PC-3 (cell line): ENCODE data around the gene KCNQ1. TPM values are rescaled to one million over a fixed set of nuclear protein-coding genes. Genes with fewer than 3 reads are reported as not detected.

Experiments used
- ATAC-seq: fragments of 200-7000 bp; cut with Tn5 transposase; 2 replicates; pipeline ENCODE4 v1.9.1; 2020; ENCODE audit warnings: mild to moderate bottlenecking, moderate library complexity
- BruUV-seq: library from RNA; stranded (reverse); fragments of 400-500 nt; replicated peaks from 2 replicates; lab custom pipeline; 2021; lab: Mats Ljungman, UMichigan
- CTCF ChIA-PET: fragments of 300-600 bp; sonication (Branson Sonifier 250); formaldehyde crosslinking; loops from one replicate; lab custom pipeline; 2022; ENCODE audit warnings: antibody characterized with exemption; lab: Charles Lee
- POLR2A ChIA-PET: fragments of 300-600 bp; sonication (Branson Sonifier 250); formaldehyde crosslinking; loops from one replicate; lab custom pipeline; 2022; ENCODE audit warnings: antibody characterized with exemption; ENCODE audit not compliant: unreplicated experiment; lab: Charles Lee
- DNase-seq: peaks from one replicate; pipeline ENCODE4 v3.0.0-alpha.2; 2015
- H2AFZ ChIP-seq: fragments of 300-600 bp; sonication (generic); 2 replicates; pipeline ENCODE4 v1.6.0; 2016; ENCODE audit warnings: antibody characterized with exemption, low read length
- H3F3A ChIP-seq: fragments of 300-600 bp; sonication (generic); one replicate; pipeline ENCODE4 v1.6.0; 2017; ENCODE audit warnings: antibody characterized with exemption, low read length, control low read depth, mild to moderate bottlenecking; ENCODE audit not compliant: unreplicated experiment
- H3K27ac ChIP-seq: fragments of 300-600 bp; sonication (generic); 2 replicates; pipeline ENCODE4 v1.5.1; 2016; ENCODE audit warnings: mild to moderate bottlenecking, low read length
- H3K27me3 ChIP-seq: fragments of 300-600 bp; sonication (generic); 2 replicates; pipeline ENCODE4 v1.6.1; 2016; ENCODE audit warnings: low read length, mixed read lengths
- H3K36me3 ChIP-seq: fragments of 300-600 bp; sonication (generic); 2 replicates; pipeline ENCODE4 v1.6.1; 2016; ENCODE audit warnings: low read depth, mixed run types, low read length, mixed read lengths
- H3K4me1 ChIP-seq: fragments of 300-600 bp; sonication (generic); 2 replicates; pipeline ENCODE4 v1.5.1; 2016; ENCODE audit warnings: low read length; ENCODE audit not compliant: insufficient read depth
- H3K4me2 ChIP-seq: fragments of 300-600 bp; sonication (generic); 2 replicates; pipeline ENCODE4 v1.6.0; 2016; ENCODE audit warnings: low read length
- H3K4me3 ChIP-seq: fragments of 300-600 bp; sonication (generic); 2 replicates; pipeline ENCODE4 v1.5.1; 2016; ENCODE audit warnings: mild to moderate bottlenecking, low read length, mixed read lengths
- H3K79me2 ChIP-seq: fragments of 300-600 bp; sonication (generic); 2 replicates; pipeline ENCODE4 v1.6.1; 2017; ENCODE audit warnings: low read length, mixed read lengths
- H3K9ac ChIP-seq: fragments of 300-600 bp; sonication (generic); 2 replicates; pipeline ENCODE4 v1.6.0; 2016; ENCODE audit warnings: mild to moderate bottlenecking, low read length
- H3K9me2 ChIP-seq: fragments of 300-600 bp; sonication (generic); replicated peaks from 2 replicates; pipeline ENCODE4 v1.6.1; 2016; ENCODE audit warnings: mixed run types, low read length, mixed read lengths
- H3K9me3 ChIP-seq: fragments of 300-600 bp; sonication (generic); 2 replicates; pipeline ENCODE4 v1.6.1; 2016; ENCODE audit warnings: low read length, mixed read lengths
- H4K20me1 ChIP-seq: fragments of 300-600 bp; sonication (generic); 2 replicates; pipeline ENCODE4 v1.6.1; 2016; ENCODE audit warnings: low read length, mixed read lengths
- CTCF ChIP-seq: fragments of 300-600 bp; sonication (generic); conservative IDR thresholded peaks from 2 replicates; pipeline ENCODE4 v1.5.1; 2017; ENCODE audit warnings: antibody characterized with exemption, low read depth, mild to moderate bottlenecking, low read length
- EZH2 ChIP-seq: fragments of 300-600 bp; sonication (generic); IDR thresholded peaks from one replicate; pipeline ENCODE4 v1.6.1; 2017; ENCODE audit warnings: antibody characterized with exemption, mild to moderate bottlenecking, low read length; ENCODE audit not compliant: unreplicated experiment
- EZH2phosphoT487 ChIP-seq: fragments of 300-600 bp; sonication (generic); IDR thresholded peaks from 2 replicates; pipeline ENCODE4 v1.6.1; 2018; ENCODE audit warnings: mild to moderate bottlenecking, antibody characterized with exemption, low read length, borderline replicate concordance
- intact Hi-C: fragments of 100-400 bp; cut with micrococcal nuclease; formaldehyde crosslinking; loops from 2 replicates; pipeline ENCODE4 v1.9.0; 2023
- total RNA-seq: library from RNA; depleted of rRNA; stranded (reverse); fragments of >200 nt; gene quantifications from 2 replicates; pipeline ENCODE4 v1.2.3, GENCODE V29; 2014

KCNQ1 gene
- total RNA-seq, 1 experiment from 2014 or later, result 0.40 TPM

GRCh38 chr11:2447253-2447950 lies 2.6 kb downstream of the KCNQ1 start:
- H3K4me2 ChIP-seq, result no peak overlapping the region
- no peaks in the 10 kb centered on the region for H3K9me3 ChIP-seq
- no TSS peak for BruUV-seq
- H4K20me1 ChIP-seq, result no peaks in the 10 kb centered on the region
- H3K79me2 ChIP-seq, result no peaks in the 10 kb centered on the region
- intact Hi-C loops, result no loop called here
- H3K4me3 ChIP-seq, result no peak overlapping the region
- H3K9ac ChIP-seq, result no peak overlapping the region
- ATAC-seq, result no peak
- no peaks in the 10 kb centered on the region for H3F3A ChIP-seq
- no peak overlapping the region for H2AFZ ChIP-seq
- CTCF ChIA-PET, result no interaction called here
- no peak for DNase-seq
- no peaks in the 10 kb centered on the region for H3K9me2 ChIP-seq
- no peak overlapping the region for H3K27ac ChIP-seq
- H3K36me3 ChIP-seq, result no peaks in the 10 kb centered on the region
- peaks cover 7% of the 10 kb centered on the region; the same call in 1 of the 2 replicates for H3K27me3 ChIP-seq
- TF ChIP-seq EZH2 (no peak), CTCF (no peak), EZH2phosphoT487 (no peak)
- POLR2A ChIA-PET, result no interaction called here
- no peaks in the 10 kb centered on the region for H3K4me1 ChIP-seq

- CTCF ChIA-PET, result no interaction called here
- no peaks in the 10 kb centered on the region for H3K9me3 ChIP-seq
- TF ChIP-seq CTCF (no peak), EZH2phosphoT487 (no peak), EZH2 (no peak)
- H3K9me2 ChIP-seq, result no peaks in the 10 kb centered on the region
- no peaks in the 10 kb centered on the region for H3F3A ChIP-seq
- no peak for ATAC-seq
- H3K4me1 ChIP-seq, result no peaks in the 10 kb centered on the region
- POLR2A ChIA-PET, result no interaction called here
- no peak overlapping the region for H3K4me3 ChIP-seq
- H3K9ac ChIP-seq, result no peak overlapping the region
- no peak for DNase-seq
- H3K27ac ChIP-seq, result no peak overlapping the region
- H3K36me3 ChIP-seq, result no peaks in the 10 kb centered on the region
- H4K20me1 ChIP-seq, result no peaks in the 10 kb centered on the region
- no peak overlapping the region for H2AFZ ChIP-seq
- BruUV-seq, result no TSS peak
- intact Hi-C loops, result no loop called here
- peaks cover 7% of the 10 kb centered on the region; the same call in 1 of the 2 replicates for H3K27me3 ChIP-seq
- H3K79me2 ChIP-seq, result no peaks in the 10 kb centered on the region
- H3K4me2 ChIP-seq, result no peak overlapping the region
Measured at GRCh38 chr11:2447951-2448650, 3.3 kb downstream of the KCNQ1 start.
